Heart right ventricle (tissue), 16 donors: ENCODE data around the gene SSR2. TPM values are rescaled to one million over a fixed set of nuclear protein-coding genes. Genes with fewer than 3 reads are reported as not detected.
A peak's percentile ranks its signal among the peaks of the same experiment; 100 is the strongest.

Source experiments
- ATAC-seq, 8 donors: fragments of 200-7000 bp; cut with Tn5 transposase; one replicate each; pipeline ENCODE4 v1.9.1; 2020; ENCODE audit warnings: mild to moderate bottlenecking in 8 of 8, moderate library complexity in 8 of 8, moderate number of reproducible peaks in 1 of 8
- DNase-seq, 2 donors: peaks; one replicate each; pipeline ENCODE4 v3.0.0-alpha.2; 2020
- H3K27ac ChIP-seq, 10 donors: fragments of 200-600 bp; sonication (generic) in 2 of 10; one replicate each; pipeline versions ENCODE4 v1.5.0 to v1.8.0; 2020 to 2022; ENCODE audit warnings: mild to moderate bottlenecking in 3 of 10
- H3K27me3 ChIP-seq, 7 donors: fragments of 200-600 bp; one replicate each; pipeline ENCODE4 v1.8.0; 2021 to 2022; ENCODE audit warnings: mild to moderate bottlenecking in 2 of 7
- H3K36me3 ChIP-seq, 9 donors: fragments of 200-600 bp; sonication (generic) in 1 of 9; one replicate each; pipeline versions ENCODE4 v1.5.0 to v1.8.0; 2020 to 2022; ENCODE audit warnings: mild to moderate bottlenecking in 2 of 9
- H3K4me1 ChIP-seq, 9 donors: fragments of 200-600 bp; sonication (generic) in 1 of 9; one replicate each; pipeline versions ENCODE4 v1.5.0 to v1.8.0; 2020 to 2022; ENCODE audit warnings: mild to moderate bottlenecking in 4 of 9
- H3K4me3 ChIP-seq, 10 donors: fragments of 200-600 bp; sonication (generic) in 2 of 10; one replicate each; pipeline versions ENCODE4 v1.5.0 to v1.8.0; 2020 to 2022; ENCODE audit warnings: mild to moderate bottlenecking in 7 of 10, moderate library complexity in 2 of 10
- H3K9me3 ChIP-seq, 11 donors: fragments of 200-600 bp in 10 of 11; sonication (generic) in 2 of 11; one replicate each; pipeline versions ENCODE4 v1.5.0 to v1.8.0; 2013 to 2022; ENCODE audit warnings: mild to moderate bottlenecking in 2 of 11, control low read depth in 1 of 11, moderate library complexity in 1 of 11
- CTCF ChIP-seq, 9 donors: fragments of 200-600 bp; sonication (generic) in 2 of 9; IDR thresholded peaks; one replicate each; pipeline versions ENCODE4 v1.5.0 to v1.8.0; 2021 to 2022; ENCODE audit warnings: antibody characterized with exemption in 9 of 9, mild to moderate bottlenecking in 5 of 9, moderate library complexity in 1 of 9
- WGBS, 2 donors: extraction: QIAGEN DNeasy Blood & Tissue Kit; methylation state at CpG; one replicate each; pipeline ENCODE4 v1.1.7; 2013; ENCODE audit warnings: inconsistent platforms in 1 of 2; 5-methylcytosine and 5-hydroxymethylcytosine counted together
- intact Hi-C, 10 donors: fragments of 100-400 bp; cut with DNase I; formaldehyde crosslinking; loops; one replicate each; pipeline versions ENCODE4 v1.11.1 to v1.14.2; 2022
- polyA plus RNA-seq, 2 donors: library from polyadenylated mRNA; stranded (reverse); fragments of 200-250 nt; gene quantifications; one replicate each; pipeline ENCODE4 v1.2.3, GENCODE V29; 2013
- total RNA-seq, 10 donors: library from RNA; stranded (reverse); fragmentation: NEBNext Ultra II Directional in 3 of 10; extraction: Animal tissue kit (Norgen Biotek cat#: 25700) in 3 of 10; gene quantifications; one replicate each; pipeline versions ENCODE4 v1.2.1 to v1.2.4, GENCODE V29; 2021 to 2023
- donor health status: Arrhythmogenic right ventricular cardiomyopathy.
- donor health status: ischemic (EF 13 %, LVEDD 7.1; RV severe dilation, severe dysfunction).
- donor health status: healthy with polysubstance abuse.
- donor health status: DM: no; HTN: yes; CAD: no.
- donor health status: DM: no; HTN: no; CAD: no.
- donor health status: ischemic (EF 25% LVEDD 6.9; RV normal size, moderate dysfunction).
- donor health status: ischemic (EF 25% LVEDD 5.7; RV mildly dilated, moderate dysfunction).
- donor health status: healthy.
- donor health status: DM: yes; HTN: yes; CAD: no.
- donor health status: Ischemic cardiomyopathy.
- donor health status: ischemic (EF 35%, LVEDD 5.7; RV mildly dilated, moderate dysfunction).
- donor health status: nonischemic (EF 11% LVEDD 7.7; RV severe dilation, severe dysfunction).
- donor health status: DM: yes; HTN: yes; CAD: no.
- donor health status: PGD.
- donor health status: ischemic (EF 29% LVEDD 5.4; RV normal size, mild dysfunction).
- donor health status: nonischemic (EF 23%, LVEDD 6.1; RV moderate dilation, normal function).

The SSR2 gene
- total and polyA plus RNA-seq, 12 donors = 66.1 to 322 (median 73.7) TPM

GRCh38 chr1:156009404-156009803 lies 11.3 kb downstream of the SSR2 start:
- DNase-seq = no peak
- Histone ChIP-seq H3K27me3 (no peaks in the 10 kb centered on the region), H3K4me3 (no peak overlapping the region), H3K27ac (no peak overlapping the region), H3K36me3 (peaks cover 0 to 80% (median 55%) of the 10 kb centered on the region in 9 donors), H3K9me3 (no peaks in the 10 kb centered on the region), H3K4me1 (peaks cover 0 to 3% (median 0%) of the 10 kb centered on the region in 9 donors)
- WGBS, 2 donors = 46 to 47% methylated on average over 3 of the region's 3 CpGs
- ATAC-seq = no peak
- intact Hi-C loops = loop anchor here in 1 of 10 donors (10.0 kb wide), 1 partner anchor 55 kb away; the partner anchor contains the start of gene RAB25
- no peak for TF ChIP-seq CTCF (IDR thresholded peaks at IDR 0.05)

GRCh38 chr1:156006666-156007376 lies 13.9 kb downstream of the SSR2 start:
- Histone ChIP-seq H3K4me3 (no peak overlapping the region), H3K27me3 (no peaks in the 10 kb centered on the region), H3K4me1 (peaks cover 0 to 6% (median 0%) of the 10 kb centered on the region in 9 donors), H3K27ac (no peak overlapping the region), H3K9me3 (no peaks in the 10 kb centered on the region), H3K36me3 (peaks cover 0 to 54% (median 31%) of the 10 kb centered on the region in 9 donors)
- DNase-seq (no peak), ATAC-seq (peak in 1 of 8 donors; percentile 11)
- intact Hi-C loops = loop anchor here in 1 of 10 donors (10.0 kb wide), 1 partner anchor 58 kb away; the partner anchor contains the start of gene RAB25
- 57 to 60% methylated on average over 7 of the region's 7 CpGs for WGBS, 2 donors
- TF ChIP-seq CTCF (IDR thresholded peaks at IDR 0.05) = no peak

- peak overlapping the region in 1 of 10 donors; percentile 11 for H3K27ac ChIP-seq
- no peak overlapping the region for H3K4me3 ChIP-seq
- intact Hi-C loops = loop anchor here in 1 of 10 donors (10.0 kb wide), 1 partner anchor 60 kb away; the partner anchor contains the start of gene RAB25
- TF ChIP-seq CTCF (IDR thresholded peaks at IDR 0.05) = no peak
- H3K4me1 ChIP-seq = peaks cover 0 to 11% (median 4%) of the 10 kb centered on the region in 9 donors
- H3K27me3 ChIP-seq = no peaks in the 10 kb centered on the region
- no peak for DNase-seq
- peaks cover 0 to 36% (median 15%) of the 10 kb centered on the region in 9 donors for H3K36me3 ChIP-seq
- 64 to 75% methylated on average over 4 of the region's 4 CpGs for WGBS, 2 donors
- no peaks in the 10 kb centered on the region for H3K9me3 ChIP-seq
- ATAC-seq = peak in 1 of 8 donors; percentile 23
Measured at GRCh38 chr1:156004843-156005584, 15.7 kb downstream of the SSR2 start.

GRCh38 chr1:156003923-156004188 lies 16.9 kb downstream of the SSR2 start:
- Histone ChIP-seq H3K36me3 (peaks cover 0 to 25% (median 5%) of the 10 kb centered on the region in 9 donors), H3K4me3 (no peak overlapping the region), H3K4me1 (peaks cover 0 to 11% (median 4%) of the 10 kb centered on the region in 9 donors), H3K27me3 (no peaks in the 10 kb centered on the region), H3K27ac (no peak overlapping the region), H3K9me3 (no peaks in the 10 kb centered on the region)
- intact Hi-C loops = loop anchor here in 1 of 10 donors (10.0 kb wide), 1 partner anchor 61 kb away; the partner anchor contains the start of gene RAB25
- TF ChIP-seq CTCF (IDR thresholded peaks at IDR 0.05) = no peak
- ATAC-seq (no peak), DNase-seq (no peak)
- WGBS, 2 donors = 46 to 60% methylated on average over 2 of the region's 2 CpGs
